GM23338 (cell line): ENCODE data around the gene PLOD3. TPM values are rescaled to one million over a fixed set of nuclear protein-coding genes. Genes with fewer than 3 reads are reported as not detected.

Experiments
- ATAC-seq: fragments of 200-7000 bp; cut with Tn5 transposase; 3 replicates; pipeline ENCODE4 v1.9.1; 2020
- DNase-seq: peaks from one replicate; pipeline ENCODE4 v3.0.0-alpha.2; 2015; ENCODE audit warnings: low spot score
- H2AFZ ChIP-seq: fragments of 200-600 bp; sonication (generic); 2 replicates; pipeline ENCODE4 v1.8.0; 2016; ENCODE audit warnings: antibody characterized with exemption, mild to moderate bottlenecking, moderate library complexity
- H3F3A ChIP-seq: fragments of 200-600 bp; sonication (generic); replicated peaks from 2 replicates; pipeline ENCODE4 v1.8.0; 2017; ENCODE audit warnings: antibody characterized with exemption, mixed run types, low read depth
- H3K27ac ChIP-seq: fragments of 200-600 bp; sonication (generic); 2 replicates; pipeline ENCODE4 v1.6.1; 2016; ENCODE audit warnings: low read depth
- H3K27me3 ChIP-seq: fragments of 200-600 bp; sonication (generic); 2 replicates; pipeline ENCODE4 v1.8.0; 2016; ENCODE audit warnings: mild to moderate bottlenecking, mixed run types, moderate library complexity; ENCODE audit not compliant: insufficient read depth
- H3K36me3 ChIP-seq: fragments of 200-600 bp; sonication (generic); 2 replicates; pipeline ENCODE4 v1.8.0; 2016; ENCODE audit warnings: mild to moderate bottlenecking; ENCODE audit not compliant: insufficient read depth
- H3K4me1 ChIP-seq: fragments of 200-600 bp; sonication (generic); 2 replicates; pipeline ENCODE4 v1.8.0; 2016; ENCODE audit warnings: mild to moderate bottlenecking, moderate library complexity; ENCODE audit not compliant: insufficient read depth
- H3K4me2 ChIP-seq: fragments of 200-600 bp; sonication (generic); 2 replicates; pipeline ENCODE4 v1.7.1; 2017; ENCODE audit warnings: mixed run types
- H3K4me3 ChIP-seq: fragments of 200-600 bp; sonication (generic); 2 replicates; pipeline ENCODE4 v1.6.1; 2016; ENCODE audit warnings: mixed run types
- H3K79me2 ChIP-seq: fragments of 200-600 bp; sonication (generic); replicated peaks from 2 replicates; pipeline ENCODE4 v1.8.0; 2017; ENCODE audit warnings: mild to moderate bottlenecking; ENCODE audit not compliant: insufficient read depth
- H3K9me2 ChIP-seq: fragments of 200-600 bp; sonication (generic); 2 replicates; pipeline ENCODE4 v1.8.0; 2017; ENCODE audit not compliant: insufficient read depth
- H4K20me1 ChIP-seq: fragments of 200-600 bp; sonication (generic); replicated peaks from 2 replicates; pipeline ENCODE4 v1.8.0; 2017; ENCODE audit warnings: mild to moderate bottlenecking; ENCODE audit not compliant: insufficient read depth
- H3K27ac Mint-ChIP-seq: 2 replicates; pipeline ENCODE4 v1.8.0; 2020; ENCODE audit warnings: inconsistent platforms, mild to moderate bottlenecking, moderate library complexity, mixed read lengths
- H3K27me3 Mint-ChIP-seq: 3 replicates; pipeline ENCODE4 v1.8.0; 2022; ENCODE audit warnings: low read depth, mild to moderate bottlenecking, moderate library complexity, mixed read lengths, inconsistent platforms; ENCODE audit not compliant: insufficient read depth, poor library complexity
- H3K36me3 Mint-ChIP-seq: 3 replicates; pipeline ENCODE4 v1.8.0; 2021; ENCODE audit warnings: low read depth, mild to moderate bottlenecking, inconsistent platforms, moderate library complexity, mixed read lengths
- H3K4me1 Mint-ChIP-seq: 3 replicates; pipeline ENCODE4 v1.8.0; 2020; ENCODE audit warnings: mild to moderate bottlenecking, inconsistent platforms, mixed read lengths
- H3K4me3 Mint-ChIP-seq: 3 replicates; pipeline ENCODE4 v1.8.0; 2021; ENCODE audit warnings: moderate library complexity, mild to moderate bottlenecking, inconsistent platforms, mixed read lengths
- H3K9me3 Mint-ChIP-seq: 3 replicates; pipeline ENCODE4 v1.8.0; 2020; ENCODE audit warnings: moderate library complexity, mild to moderate bottlenecking, inconsistent platforms, mixed read lengths
- CREB1 ChIP-seq: fragments of 250-450 bp; sonication (Bioruptor Pico); IDR thresholded peaks from 2 replicates; pipeline ENCODE4 v1.5.0; 2020; ENCODE audit warnings: low read depth, mild to moderate bottlenecking, moderate library complexity
- EZH2 ChIP-seq: fragments of 200-600 bp; sonication (generic); IDR thresholded peaks from one replicate; pipeline ENCODE4 v1.8.0; 2017; ENCODE audit warnings: antibody characterized with exemption, mild to moderate bottlenecking, low read depth; ENCODE audit not compliant: unreplicated experiment
- EZH2phosphoT487 ChIP-seq: fragments of 200-600 bp; sonication (generic); IDR thresholded peaks from one replicate; pipeline ENCODE4 v1.8.1; 2018; ENCODE audit warnings: antibody characterized with exemption; ENCODE audit not compliant: unreplicated experiment
- JUNB ChIP-seq: IDR thresholded peaks from one replicate; pipeline ENCODE4 v1.6.1; 2016; ENCODE audit warnings: antibody characterized with exemption; ENCODE audit not compliant: unreplicated experiment
- NANOG ChIP-seq: IDR thresholded peaks from 2 replicates; pipeline ENCODE4 v1.6.1; 2016; ENCODE audit warnings: antibody characterized with exemption, borderline replicate concordance
- POLR2AphosphoS5 ChIP-seq: IDR thresholded peaks from 2 replicates; pipeline ENCODE4 v1.6.1; 2016; ENCODE audit warnings: antibody characterized with exemption, low read depth
- REST ChIP-seq: IDR thresholded peaks from one replicate; pipeline ENCODE4 v1.6.1; 2018; ENCODE audit warnings: antibody characterized with exemption; ENCODE audit not compliant: unreplicated experiment
- STAT1 ChIP-seq: IDR thresholded peaks from one replicate; pipeline ENCODE4 v1.6.1; 2016; ENCODE audit warnings: antibody characterized with exemption; ENCODE audit not compliant: unreplicated experiment
- ZNF114 ChIP-seq: fragments of 250-450 bp; sonication (Bioruptor Pico); IDR thresholded peaks from 2 replicates; pipeline ENCODE4 v1.5.0; 2020; ENCODE audit warnings: mild to moderate bottlenecking, moderate library complexity
- polyA plus RNA-seq: library from polyadenylated mRNA; unstranded; fragments of >200 nt; fragmentation: Nextera tagmentation; extraction: Ambion mirVana; gene quantifications from 2 replicates; pipeline ENCODE4 v1.2.1, GENCODE V29; 2016
- total RNA-seq: library from RNA; depleted of rRNA; stranded (reverse); fragments of >200 nt; shearing (Covaris generic); gene quantifications from 2 replicates; pipeline ENCODE4 v1.2.3, GENCODE V29; 2014
- TF ChIP-seq, protein P1 (sequence below): IDR thresholded peaks from 2 replicates; pipeline ENCODE4 v1.6.1; 2016; ENCODE audit warnings: antibody characterized with exemption

Gene PLOD3
- total and polyA plus RNA-seq, 2 experiments from 2014 or later = 35.2 to 40.7 TPM

- ATAC-seq (peak; percentile 88), DNase-seq (peak; percentile 89)
- Histone ChIP-seq H3K27me3 (no peaks in the 10 kb centered on the region), H3K9me2 (no peaks in the 10 kb centered on the region), H3K4me1 (peaks cover 26% of the 10 kb centered on the region; the same call in 1 of the 2 replicates), H2AFZ (peak overlapping the region; percentile 92), H3K4me2 (peak overlapping the region; percentile 94), H3K36me3 (no peaks in the 10 kb centered on the region), H3K79me2 (no peaks in the 10 kb centered on the region), H4K20me1 (no peaks in the 10 kb centered on the region), H3K27ac (peak overlapping the region; percentile 76), H3F3A (peaks cover 28% of the 10 kb centered on the region), H3K4me3 (peak overlapping the region; percentile 92)
- Mint-ChIP-seq H3K27ac (no peak overlapping the region), H3K4me3 (peak overlapping the region; percentile 73), H3K4me1 (peaks cover 23% of the 10 kb centered on the region), H3K9me3 (no peaks in the 10 kb centered on the region), H3K27me3 (peaks cover 14% of the 10 kb centered on the region), H3K36me3 (peaks cover 15% of the 10 kb centered on the region)
- TF ChIP-seq STAT1 = no peak
- peak; percentile 74 for TF ChIP-seq POLR2AphosphoS5
- no peak for TF ChIP-seq EZH2phosphoT487
- TF ChIP-seq, protein P1, sequence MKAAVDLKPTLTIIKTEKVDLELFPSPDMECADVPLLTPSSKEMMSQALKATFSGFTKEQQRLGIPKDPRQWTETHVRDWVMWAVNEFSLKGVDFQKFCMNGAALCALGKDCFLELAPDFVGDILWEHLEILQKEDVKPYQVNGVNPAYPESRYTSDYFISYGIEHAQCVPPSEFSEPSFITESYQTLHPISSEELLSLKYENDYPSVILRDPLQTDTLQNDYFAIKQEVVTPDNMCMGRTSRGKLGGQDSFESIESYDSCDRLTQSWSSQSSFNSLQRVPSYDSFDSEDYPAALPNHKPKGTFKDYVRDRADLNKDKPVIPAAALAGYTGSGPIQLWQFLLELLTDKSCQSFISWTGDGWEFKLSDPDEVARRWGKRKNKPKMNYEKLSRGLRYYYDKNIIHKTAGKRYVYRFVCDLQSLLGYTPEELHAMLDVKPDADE = 0 out of 2 replicates have a peak, but pooled peaks have one; percentile 32
Measured at GRCh38 chr7:101232141-101232850, 14.9 kb upstream of the PLOD3 start.

DNA sequence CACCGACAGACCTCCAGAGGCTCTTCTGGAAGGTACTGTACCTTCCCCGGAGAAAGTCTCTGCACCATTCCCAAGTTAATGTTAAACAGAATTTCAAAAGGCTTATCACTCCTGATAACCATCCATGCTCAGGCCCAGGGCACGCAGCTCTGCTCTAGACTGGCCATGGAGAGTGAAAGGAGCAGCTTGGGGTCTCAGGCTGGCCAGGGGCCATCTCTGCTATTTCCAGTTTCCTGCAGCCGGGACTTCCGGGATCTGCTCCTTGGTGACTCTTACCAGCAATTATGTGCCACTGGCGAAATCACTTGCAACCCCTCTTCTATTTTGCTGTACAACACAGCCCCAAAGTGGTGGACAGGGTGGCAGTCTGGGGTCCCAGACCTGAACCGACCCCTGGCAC is 14.3 kb upstream of the PLOD3 start:
- Histone ChIP-seq H3F3A (peaks cover 28% of the 10 kb centered on the region), H3K4me2 (peak overlapping the region; percentile 94), H3K79me2 (no peaks in the 10 kb centered on the region), H3K27me3 (no peaks in the 10 kb centered on the region), H3K36me3 (no peaks in the 10 kb centered on the region), H3K4me1 (peaks cover 25% of the 10 kb centered on the region; the same call in 1 of the 2 replicates), H4K20me1 (no peaks in the 10 kb centered on the region), H3K27ac (peak overlapping the region; percentile 76), H2AFZ (peak overlapping the region; percentile 92), H3K9me2 (no peaks in the 10 kb centered on the region), H3K4me3 (peak overlapping the region; percentile 92)
- DNase-seq = no peak
- Mint-ChIP-seq H3K36me3 (peaks cover 20% of the 10 kb centered on the region), H3K9me3 (no peaks in the 10 kb centered on the region), H3K27me3 (peaks cover 12% of the 10 kb centered on the region), H3K4me3 (peak overlapping the region; percentile 73), H3K27ac (no peak overlapping the region; the same call in 1 of the 2 replicates), H3K4me1 (peaks cover 23% of the 10 kb centered on the region)
- TF ChIP-seq, protein P1 = no peak
- TF ChIP-seq ZNF114 (CRISPR knock-in tag) = no peak
- TF ChIP-seq POLR2AphosphoS5 = no peak
- TF ChIP-seq EZH2 = no peak
- ATAC-seq = no peak

GRCh38 chr7:101226721-101227120 is 9.3 kb upstream of the PLOD3 start:
- Histone ChIP-seq H3F3A (peaks cover 9% of the 10 kb centered on the region; the same call in 1 of the 2 replicates), H4K20me1 (no peaks in the 10 kb centered on the region; the same call in 1 of the 2 replicates), H3K36me3 (peaks cover 12% of the 10 kb centered on the region; the same call in 1 of the 2 replicates), H3K9me2 (no peaks in the 10 kb centered on the region), H3K4me2 (no peak overlapping the region), H2AFZ (no peak overlapping the region), H3K27ac (no peak overlapping the region), H3K4me1 (peaks cover 8% of the 10 kb centered on the region; the same call in 1 of the 2 replicates), H3K4me3 (no peak overlapping the region), H3K27me3 (no peaks in the 10 kb centered on the region), H3K79me2 (no peaks in the 10 kb centered on the region)
- Mint-ChIP-seq H3K27ac (no peak overlapping the region), H3K4me1 (peaks cover 16% of the 10 kb centered on the region), H3K27me3 (peaks cover 14% of the 10 kb centered on the region), H3K9me3 (no peaks in the 10 kb centered on the region), H3K4me3 (no peak overlapping the region), H3K36me3 (peaks cover 46% of the 10 kb centered on the region)
- DNase-seq (no peak), ATAC-seq (no peak)
- TF ChIP-seq ZNF114 (CRISPR knock-in tag) (no peak), POLR2AphosphoS5 (no peak), EZH2 (no peak), CREB1 (CRISPR knock-in tag) (no peak), REST (no peak), NANOG (no peak), EZH2phosphoT487 (no peak), JUNB (no peak)
- TF ChIP-seq, protein P1 = no peak
